Measurements from ENCODE around the gene ASB4.

The ASB4 gene

GRCh38 chr7:95478272-95479037 lies 7.3 kb upstream of the ASB4 start:
- Histone ChIP-seq H3K27ac (ENCODE audit: low read depth, low read length) (no peak overlapping the region), H3K36me3 (ENCODE audit: control insufficient read depth in 5 of 5, insufficient read depth in 5 of 5, low read length in 5 of 5) (no peaks in the 10 kb centered on the region), H3K9ac (ENCODE audit: low read length in 5 of 5) (no peak overlapping the region), H3K9me3 (ENCODE audit: control insufficient read depth in 5 of 5, low read length in 5 of 5) (no peaks in the 10 kb centered on the region), H3K27me3 (ENCODE audit: control insufficient read depth in 5 of 5, insufficient read depth in 4 of 5, low read length in 5 of 5) (peaks cover 0 to 6% (median under 1%) of the 10 kb centered on the region in 5 donors), H3K4me1 (ENCODE audit: control insufficient read depth in 5 of 5, insufficient read depth in 5 of 5, low read length in 5 of 5) (no peaks in the 10 kb centered on the region), H3K4me3 (ENCODE audit: low read depth in 1 of 5, low read length in 5 of 5) (no peak overlapping the region)

DNA sequence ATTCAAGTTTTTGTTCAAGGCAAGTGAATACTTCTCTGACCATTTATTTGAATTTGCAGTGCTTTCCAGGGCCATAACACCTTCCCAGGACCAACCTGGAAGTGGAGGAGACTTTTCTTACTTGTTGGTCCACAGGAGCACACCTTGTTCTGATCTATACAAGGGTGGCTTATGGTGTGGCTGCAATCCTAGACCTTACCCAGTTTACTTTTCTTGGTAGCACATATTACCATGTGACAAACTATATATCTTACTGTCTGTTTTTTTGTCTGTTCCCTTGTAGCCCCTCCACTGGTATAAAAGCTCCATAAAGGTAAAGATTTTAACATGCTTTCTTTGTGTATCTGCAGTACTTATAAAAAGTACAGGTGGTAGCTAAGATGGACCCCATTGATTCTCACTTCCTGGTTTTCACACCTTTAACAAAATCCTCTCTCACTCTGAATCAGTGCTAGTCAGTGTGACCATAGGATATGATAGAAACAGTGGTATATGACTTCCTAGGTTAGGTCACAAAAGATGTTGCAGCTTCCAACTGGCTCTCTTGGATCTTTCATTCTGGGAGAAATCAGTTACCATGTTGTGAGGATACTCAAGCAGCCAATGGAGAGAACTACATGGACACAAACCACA lies 5.6 kb upstream of the ASB4 start:
- Histone ChIP-seq H3K27me3 (ENCODE audit: control insufficient read depth in 5 of 5, insufficient read depth in 4 of 5, low read length in 5 of 5) (peaks cover 0 to 6% (median 3%) of the 10 kb centered on the region in 5 donors), H3K27ac (ENCODE audit: low read depth, low read length) (no peak overlapping the region), H3K9ac (ENCODE audit: low read length in 5 of 5) (no peak overlapping the region), H3K9me3 (ENCODE audit: control insufficient read depth in 5 of 5, low read length in 5 of 5) (no peaks in the 10 kb centered on the region), H3K4me1 (ENCODE audit: control insufficient read depth in 5 of 5, insufficient read depth in 5 of 5, low read length in 5 of 5) (no peaks in the 10 kb centered on the region), H3K36me3 (ENCODE audit: control insufficient read depth in 5 of 5, insufficient read depth in 5 of 5, low read length in 5 of 5) (no peaks in the 10 kb centered on the region), H3K4me3 (ENCODE audit: low read depth in 1 of 5, low read length in 5 of 5) (no peak overlapping the region)

- Histone ChIP-seq H3K4me3 (ENCODE audit: low read depth in 1 of 5, low read length in 5 of 5) (no peak overlapping the region), H3K4me1 (ENCODE audit: control insufficient read depth in 5 of 5, insufficient read depth in 5 of 5, low read length in 5 of 5) (no peaks in the 10 kb centered on the region), H3K9me3 (ENCODE audit: control insufficient read depth in 5 of 5, low read length in 5 of 5) (no peaks in the 10 kb centered on the region), H3K27me3 (ENCODE audit: control insufficient read depth in 5 of 5, insufficient read depth in 4 of 5, low read length in 5 of 5) (peaks cover 0 to 6% (median 3%) of the 10 kb centered on the region in 5 donors), H3K36me3 (ENCODE audit: control insufficient read depth in 5 of 5, insufficient read depth in 5 of 5, low read length in 5 of 5) (no peaks in the 10 kb centered on the region), H3K9ac (ENCODE audit: low read length in 5 of 5) (no peak overlapping the region), H3K27ac (ENCODE audit: low read depth, low read length) (no peak overlapping the region)
Measured at GRCh38 chr7:95481271-95482165, 4.2 kb upstream of the ASB4 start.

GRCh38 chr7:95482424-95482823 lies 3.3 kb upstream of the ASB4 start:
- Histone ChIP-seq H3K27ac (ENCODE audit: low read depth, low read length) (no peak overlapping the region), H3K36me3 (ENCODE audit: control insufficient read depth in 5 of 5, insufficient read depth in 5 of 5, low read length in 5 of 5) (no peaks in the 10 kb centered on the region), H3K9me3 (ENCODE audit: control insufficient read depth in 5 of 5, low read length in 5 of 5) (no peaks in the 10 kb centered on the region), H3K4me3 (ENCODE audit: low read depth in 1 of 5, low read length in 5 of 5) (no peak overlapping the region), H3K9ac (ENCODE audit: low read length in 5 of 5) (no peak overlapping the region), H3K4me1 (ENCODE audit: control insufficient read depth in 5 of 5, insufficient read depth in 5 of 5, low read length in 5 of 5) (no peaks in the 10 kb centered on the region), H3K27me3 (ENCODE audit: control insufficient read depth in 5 of 5, insufficient read depth in 4 of 5, low read length in 5 of 5) (peaks cover 0 to 6% (median 3%) of the 10 kb centered on the region in 5 donors)

- H3K27ac ChIP-seq (ENCODE audit: low read depth, low read length) = no peak overlapping the region
Measured at GRCh38 chr7:95490231-95490762, 4.6 kb downstream of the ASB4 start.

DNA sequence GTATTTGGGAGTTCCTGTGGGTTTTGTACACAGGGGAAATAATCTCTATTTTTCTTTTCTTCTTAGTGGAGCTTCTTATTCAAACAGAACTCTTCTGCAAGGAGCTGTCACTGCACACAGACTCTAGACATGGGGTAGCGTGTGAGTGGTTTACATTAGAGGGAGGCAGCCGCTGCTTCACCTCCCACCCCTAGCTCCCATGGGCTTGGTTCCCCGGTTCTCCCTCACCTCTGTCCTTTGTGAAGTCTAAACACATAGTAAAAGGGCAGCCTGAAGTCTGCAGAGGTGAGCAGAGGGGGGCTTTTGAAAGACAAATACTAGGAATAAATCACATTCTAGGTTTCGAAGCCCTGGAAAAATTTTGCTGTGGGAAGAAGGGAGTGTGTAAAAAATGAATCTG lies 5.5 kb downstream of the ASB4 start:
- H3K4me1 ChIP-seq (ENCODE audit: control insufficient read depth in 5 of 5, insufficient read depth in 5 of 5, low read length in 5 of 5) = no peaks in the 10 kb centered on the region
- H3K4me3 ChIP-seq (ENCODE audit: low read depth in 1 of 5, low read length in 5 of 5) = no peak overlapping the region

More at GRCh38 chr7:95490231-95490762, 4.6 kb downstream of the ASB4 start:
- no peak overlapping the region for H3K4me3 ChIP-seq (ENCODE audit: low read depth in 1 of 5, low read length in 5 of 5)
- no peaks in the 10 kb centered on the region for H3K36me3 ChIP-seq (ENCODE audit: control insufficient read depth in 5 of 5, insufficient read depth in 5 of 5, low read length in 5 of 5)
- no peaks in the 10 kb centered on the region for H3K9me3 ChIP-seq (ENCODE audit: control insufficient read depth in 5 of 5, low read length in 5 of 5)
- no peaks in the 10 kb centered on the region for H3K4me1 ChIP-seq (ENCODE audit: control insufficient read depth in 5 of 5, insufficient read depth in 5 of 5, low read length in 5 of 5)
- H3K9ac ChIP-seq (ENCODE audit: low read length in 5 of 5) = no peak overlapping the region
- no peaks in the 10 kb centered on the region for H3K27me3 ChIP-seq (ENCODE audit: control insufficient read depth in 5 of 5, insufficient read depth in 4 of 5, low read length in 5 of 5)

GRCh38 chr7:95491634-95492314 lies 6.0 kb downstream of the ASB4 start:
- no peaks in the 10 kb centered on the region for H3K36me3 ChIP-seq (ENCODE audit: control insufficient read depth in 5 of 5, insufficient read depth in 5 of 5, low read length in 5 of 5)
- no peak overlapping the region for H3K4me3 ChIP-seq (ENCODE audit: low read depth in 1 of 5, low read length in 5 of 5)
- no peak overlapping the region for H3K9ac ChIP-seq (ENCODE audit: low read length in 5 of 5)
- no peaks in the 10 kb centered on the region for H3K4me1 ChIP-seq (ENCODE audit: control insufficient read depth in 5 of 5, insufficient read depth in 5 of 5, low read length in 5 of 5)
- no peak overlapping the region for H3K27ac ChIP-seq (ENCODE audit: low read depth, low read length)
- H3K27me3 ChIP-seq (ENCODE audit: control insufficient read depth in 5 of 5, insufficient read depth in 4 of 5, low read length in 5 of 5) = no peaks in the 10 kb centered on the region
- H3K9me3 ChIP-seq (ENCODE audit: control insufficient read depth in 5 of 5, low read length in 5 of 5) = no peaks in the 10 kb centered on the region

More for the DNA sequence above, 5.5 kb downstream of the ASB4 start:
- H3K36me3 ChIP-seq (ENCODE audit: control insufficient read depth in 5 of 5, insufficient read depth in 5 of 5, low read length in 5 of 5) = no peaks in the 10 kb centered on the region
- H3K9me3 ChIP-seq (ENCODE audit: control insufficient read depth in 5 of 5, low read length in 5 of 5) = no peaks in the 10 kb centered on the region
- no peak overlapping the region for H3K9ac ChIP-seq (ENCODE audit: low read length in 5 of 5)
- H3K27me3 ChIP-seq (ENCODE audit: control insufficient read depth in 5 of 5, insufficient read depth in 4 of 5, low read length in 5 of 5) = no peaks in the 10 kb centered on the region
- H3K27ac ChIP-seq (ENCODE audit: low read depth, low read length) = no peak overlapping the region

DNA sequence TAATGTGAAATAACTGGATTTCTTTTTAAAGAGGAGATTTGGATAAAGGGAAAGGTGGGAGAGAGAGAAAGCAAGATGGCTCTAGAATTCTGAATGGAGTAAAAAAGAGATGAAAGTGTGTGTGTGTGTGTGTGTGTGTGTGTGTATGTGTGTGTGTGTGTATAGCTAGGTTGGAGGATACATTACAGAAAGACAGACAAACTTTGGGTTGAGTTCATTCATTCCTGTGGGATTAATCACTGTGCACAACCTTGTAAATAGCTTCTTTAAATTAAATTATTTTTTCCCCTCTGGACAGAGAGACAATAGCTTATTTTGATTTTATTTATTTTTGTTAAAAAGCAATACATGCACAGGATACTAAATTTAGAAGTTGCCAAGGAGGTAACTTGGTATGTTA lies 7.5 kb downstream of the ASB4 start:
- Histone ChIP-seq H3K9me3 (ENCODE audit: control insufficient read depth in 5 of 5, low read length in 5 of 5) (no peaks in the 10 kb centered on the region), H3K4me3 (ENCODE audit: low read depth in 1 of 5, low read length in 5 of 5) (no peak overlapping the region), H3K27ac (ENCODE audit: low read depth, low read length) (no peak overlapping the region), H3K27me3 (ENCODE audit: control insufficient read depth in 5 of 5, insufficient read depth in 4 of 5, low read length in 5 of 5) (no peaks in the 10 kb centered on the region), H3K36me3 (ENCODE audit: control insufficient read depth in 5 of 5, insufficient read depth in 5 of 5, low read length in 5 of 5) (no peaks in the 10 kb centered on the region), H3K9ac (ENCODE audit: low read length in 5 of 5) (no peak overlapping the region), H3K4me1 (ENCODE audit: control insufficient read depth in 5 of 5, insufficient read depth in 5 of 5, low read length in 5 of 5) (no peaks in the 10 kb centered on the region)

DNA sequence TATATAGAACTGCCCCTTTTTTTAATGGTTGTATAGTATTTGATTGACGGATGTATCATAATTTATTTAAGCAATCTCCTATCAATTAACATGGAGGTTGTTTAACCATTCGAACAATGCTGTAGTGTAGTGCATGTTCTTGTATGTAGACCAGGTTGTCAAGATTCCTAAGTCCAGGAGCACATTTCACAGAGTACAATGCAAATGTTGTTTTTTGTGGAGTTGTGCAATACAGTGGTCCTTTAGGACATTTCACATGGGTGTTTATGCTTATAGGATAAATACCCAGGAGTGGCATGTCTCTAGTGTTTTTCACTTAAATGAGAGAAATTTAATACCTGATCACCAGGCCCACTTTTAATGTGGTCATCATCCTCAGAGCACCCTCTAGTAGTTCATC lies 8.1 kb downstream of the ASB4 start:
- H3K9me3 ChIP-seq (ENCODE audit: control insufficient read depth in 5 of 5, low read length in 5 of 5) = no peaks in the 10 kb centered on the region
- no peaks in the 10 kb centered on the region for H3K4me1 ChIP-seq (ENCODE audit: control insufficient read depth in 5 of 5, insufficient read depth in 5 of 5, low read length in 5 of 5)
- H3K27me3 ChIP-seq (ENCODE audit: control insufficient read depth in 5 of 5, insufficient read depth in 4 of 5, low read length in 5 of 5) = no peaks in the 10 kb centered on the region
- no peak overlapping the region for H3K9ac ChIP-seq (ENCODE audit: low read length in 5 of 5)
- no peak overlapping the region for H3K4me3 ChIP-seq (ENCODE audit: low read depth in 1 of 5, low read length in 5 of 5)
- no peaks in the 10 kb centered on the region for H3K36me3 ChIP-seq (ENCODE audit: control insufficient read depth in 5 of 5, insufficient read depth in 5 of 5, low read length in 5 of 5)
- no peak overlapping the region for H3K27ac ChIP-seq (ENCODE audit: low read depth, low read length)
